Thyroid gland (tissue), 4 donors: ENCODE results near the gene DGUOK.

ENCODE experiments used
- CTCF ChIP-seq, 6 experiments: fragments of 200-600 bp in 3 of 6; fragments of 450-650 bp in 3 of 6; sonication (generic) in 3 of 6; IDR thresholded peaks; one replicate each; pipeline ENCODE4 v1.5.1; 2016 to 2019; ENCODE audit warnings: antibody characterized with exemption in 6 of 6, mild to moderate bottlenecking in 2 of 6, inconsistent platforms in 1 of 6, moderate library complexity in 1 of 6
- POLR2A ChIP-seq, 2 donors: fragments of 450-650 bp; IDR thresholded peaks; one replicate each; pipeline ENCODE4 v1.6.1; 2017; ENCODE audit warnings: antibody characterized with exemption in 2 of 2, mild to moderate bottlenecking in 2 of 2, moderate library complexity in 1 of 2

DNA sequence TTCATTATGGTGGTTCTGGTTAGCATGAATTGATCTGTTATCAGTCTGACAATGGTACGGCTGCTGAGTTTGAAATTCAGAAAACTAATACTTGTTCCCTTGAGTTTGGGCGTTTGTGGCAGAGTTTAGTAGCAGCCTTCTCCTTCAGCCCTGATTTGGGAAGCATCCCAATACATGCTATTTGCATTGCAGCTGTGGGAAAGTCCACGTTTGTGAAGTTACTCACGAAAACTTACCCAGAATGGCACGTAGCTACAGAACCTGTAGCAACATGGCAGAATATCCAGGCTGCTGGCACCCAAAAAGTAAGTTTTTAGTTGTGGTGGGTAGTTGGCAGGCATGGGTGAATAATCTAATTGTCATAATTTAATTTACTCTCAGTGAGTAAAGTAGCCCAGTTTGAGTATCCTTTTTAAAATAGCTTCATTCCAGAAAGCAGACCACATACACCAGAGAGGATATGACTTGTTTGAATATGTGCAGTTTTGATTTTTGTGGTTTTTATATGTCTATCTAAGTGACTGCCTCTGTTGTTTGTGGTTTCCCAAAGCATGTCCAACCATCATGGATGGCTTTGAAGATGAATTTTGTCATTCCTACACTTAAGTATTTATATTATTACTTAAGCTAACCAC is 12.2 kb downstream of the DGUOK start:
- no peak for TF ChIP-seq CTCF (IDR thresholded peaks at IDR 0.05)
- no peak for TF ChIP-seq POLR2A (IDR thresholded peaks at IDR 0.05)
